GM20000 (cell line): ENCODE results near the gene TXNDC5.

Source experiments
- DNase-seq: peaks from one replicate; pipeline ENCODE4 v3.0.0; 2012; ENCODE audit warnings: low spot score
- CTCF ChIP-seq: IDR thresholded peaks from 2 replicates; pipeline ENCODE4 v1.5.1; 2012; ENCODE audit warnings: mild to moderate bottlenecking, control low read depth; ENCODE audit errors: extremely low read depth, missing control alignments

TXNDC5 gene

GRCh38 chr6:7865781-7866180 is 44.8 kb downstream of the TXNDC5 start:
- TF ChIP-seq CTCF, result no peak

GRCh38 chr6:7859591-7859990 is 51.0 kb downstream of the TXNDC5 start:
- DNase-seq, result no peak
- TF ChIP-seq CTCF, result no peak

More at GRCh38 chr6:7865781-7866180, 44.8 kb downstream of the TXNDC5 start:
- no peak for DNase-seq

GRCh38 chr6:7851780-7852179 is 58.8 kb downstream of the TXNDC5 start:
- no peak for DNase-seq
- no peak for TF ChIP-seq CTCF

GRCh38 chr6:7848229-7848628 is 62.4 kb downstream of the TXNDC5 start:
- TF ChIP-seq CTCF, result no peak
- DNase-seq, result no peak

- DNase-seq, result no peak
- TF ChIP-seq CTCF, result no peak
Observed at GRCh38 chr6:7846966-7847818, 63.4 kb downstream of the TXNDC5 start.

GRCh38 chr6:7841781-7842468 is 68.7 kb downstream of the TXNDC5 start:
- DNase-seq, result no peak
- TF ChIP-seq CTCF, result no peak

- DNase-seq, result no peak
- TF ChIP-seq CTCF, result no peak
Observed at GRCh38 chr6:7836371-7837026, 74.1 kb downstream of the TXNDC5 start.
